Activated CD8-positive, alpha-beta memory T cell treated with anti-CD3 and anti-CD28 coated beads, Interleukin-2, amount 50 U/mL, for 4 hours (primary cell): ENCODE data around the gene TF.

Experiments used
- DNase-seq: peaks from one replicate; pipeline ENCODE4 v3.0.0-alpha.2; 2020

Gene TF

GRCh38 chr3:133747907-133748639 lies 1.9 kb downstream of the TF start:
- DNase-seq, result no peak

- no peak for DNase-seq
These were observed 3.5 kb downstream of the TF start for GRCh38 chr3:133749427-133750258.

- no peak for DNase-seq
These were observed 4.1 kb downstream of the TF start for GRCh38 chr3:133750259-133750656.

GRCh38 chr3:133753107-133753778 lies 7.0 kb downstream of the TF start:
- DNase-seq, result no peak

- no peak for DNase-seq
These were observed 7.6 kb downstream of the TF start for GRCh38 chr3:133753779-133754164.

GRCh38 chr3:133754455-133754854 lies 8.3 kb downstream of the TF start:
- no peak for DNase-seq

GRCh38 chr3:133754973-133755828 lies 9.0 kb downstream of the TF start:
- DNase-seq, result no peak

- DNase-seq, result no peak
These were observed 10.8 kb downstream of the TF start for GRCh38 chr3:133756716-133757694.

GRCh38 chr3:133757701-133758567 lies 11.7 kb downstream of the TF start:
- no peak for DNase-seq

GRCh38 chr3:133758568-133758928 lies 12.4 kb downstream of the TF start:
- DNase-seq, result no peak

- DNase-seq, result no peak
These were observed 13.0 kb downstream of the TF start for GRCh38 chr3:133758964-133759739.

GRCh38 chr3:133759740-133760305 lies 13.6 kb downstream of the TF start:
- DNase-seq, result no peak

- no peak for DNase-seq
These were observed 14.7 kb downstream of the TF start for GRCh38 chr3:133760916-133761315.

- DNase-seq, result no peak
These were observed 15.7 kb downstream of the TF start for GRCh38 chr3:133761605-133762484.

GRCh38 chr3:133762539-133762938 lies 16.3 kb downstream of the TF start:
- DNase-seq, result no peak

- DNase-seq, result no peak
These were observed 17.8 kb downstream of the TF start for GRCh38 chr3:133763797-133764683.

GRCh38 chr3:133765256-133765655 lies 19.1 kb downstream of the TF start:
- no peak for DNase-seq
